ENCODE data around the gene ARRB2.

GRCh38 chr17:4673986-4674684 lies 36.3 kb upstream of the ARRB2 start:
- no peak for TF ChIP-seq PAWR (CRISPR knock-in tag; IDR thresholded peaks at IDR 0.05; ENCODE audit: borderline replicate concordance)
- no peak for TF ChIP-seq YEATS4 (CRISPR knock-in tag; IDR thresholded peaks at IDR 0.05; ENCODE audit: borderline replicate concordance)
- TF ChIP-seq NFRKB (IDR thresholded peaks at IDR 0.05) = no peak
- no peak for TF ChIP-seq CTCF (CRISPR knock-in tag; IDR thresholded peaks at IDR 0.05)
- no peak for TF ChIP-seq SP2 (CRISPR knock-in tag; IDR thresholded peaks at IDR 0.05)
- no peak for TF ChIP-seq U2AF1 (optimal IDR thresholded peaks at IDR 0.05; ENCODE audit: low read depth, low read length)

All from HepG2 (cell line).